Measurements from ENCODE around the gene SLC9A3.

DNA sequence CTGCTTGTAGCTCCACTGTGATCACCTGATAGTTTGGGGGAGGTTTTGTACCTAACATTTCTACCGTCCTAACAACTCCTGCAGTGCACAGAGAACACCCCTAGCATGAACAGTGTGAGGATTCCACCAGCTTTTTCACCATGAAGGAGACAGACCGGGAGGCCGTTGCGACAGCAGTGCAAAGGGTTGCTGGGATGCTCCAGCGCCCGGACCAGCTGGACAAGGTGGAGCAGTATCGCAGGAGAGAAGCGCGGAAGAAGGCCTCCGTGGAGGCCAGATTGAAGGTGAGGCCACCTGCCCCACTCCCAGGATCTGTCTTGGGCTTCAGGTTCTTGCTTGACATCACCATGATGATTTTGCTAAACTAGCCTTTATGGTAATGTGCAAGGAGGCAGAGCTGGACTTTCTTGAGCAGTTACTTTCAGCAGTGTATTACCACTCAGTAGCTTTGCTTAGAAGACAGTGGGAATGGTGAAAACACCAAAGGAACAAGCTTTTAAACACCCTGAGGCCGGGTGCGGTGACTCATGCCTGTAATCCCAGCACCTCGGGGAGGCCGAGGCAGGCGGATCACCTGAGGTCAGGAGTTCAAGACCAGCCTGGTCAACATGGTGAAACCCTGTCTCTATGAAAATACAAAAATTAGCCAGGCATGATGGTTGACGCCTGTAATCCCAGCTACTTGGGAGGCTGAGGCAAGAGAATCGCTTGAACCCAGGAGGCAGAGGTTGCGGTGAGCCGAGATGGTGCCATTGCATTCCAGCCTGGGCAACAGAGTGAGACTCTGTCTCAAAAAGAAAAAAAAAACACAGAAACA lies 78.0 kb downstream of the SLC9A3 start:
- TF ChIP-seq, protein P1, sequence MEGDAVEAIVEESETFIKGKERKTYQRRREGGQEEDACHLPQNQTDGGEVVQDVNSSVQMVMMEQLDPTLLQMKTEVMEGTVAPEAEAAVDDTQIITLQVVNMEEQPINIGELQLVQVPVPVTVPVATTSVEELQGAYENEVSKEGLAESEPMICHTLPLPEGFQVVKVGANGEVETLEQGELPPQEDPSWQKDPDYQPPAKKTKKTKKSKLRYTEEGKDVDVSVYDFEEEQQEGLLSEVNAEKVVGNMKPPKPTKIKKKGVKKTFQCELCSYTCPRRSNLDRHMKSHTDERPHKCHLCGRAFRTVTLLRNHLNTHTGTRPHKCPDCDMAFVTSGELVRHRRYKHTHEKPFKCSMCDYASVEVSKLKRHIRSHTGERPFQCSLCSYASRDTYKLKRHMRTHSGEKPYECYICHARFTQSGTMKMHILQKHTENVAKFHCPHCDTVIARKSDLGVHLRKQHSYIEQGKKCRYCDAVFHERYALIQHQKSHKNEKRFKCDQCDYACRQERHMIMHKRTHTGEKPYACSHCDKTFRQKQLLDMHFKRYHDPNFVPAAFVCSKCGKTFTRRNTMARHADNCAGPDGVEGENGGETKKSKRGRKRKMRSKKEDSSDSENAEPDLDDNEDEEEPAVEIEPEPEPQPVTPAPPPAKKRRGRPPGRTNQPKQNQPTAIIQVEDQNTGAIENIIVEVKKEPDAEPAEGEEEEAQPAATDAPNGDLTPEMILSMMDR (CRISPR knock-in tag; IDR thresholded peaks at IDR 0.05): no peak
- TF ChIP-seq, protein P2, sequence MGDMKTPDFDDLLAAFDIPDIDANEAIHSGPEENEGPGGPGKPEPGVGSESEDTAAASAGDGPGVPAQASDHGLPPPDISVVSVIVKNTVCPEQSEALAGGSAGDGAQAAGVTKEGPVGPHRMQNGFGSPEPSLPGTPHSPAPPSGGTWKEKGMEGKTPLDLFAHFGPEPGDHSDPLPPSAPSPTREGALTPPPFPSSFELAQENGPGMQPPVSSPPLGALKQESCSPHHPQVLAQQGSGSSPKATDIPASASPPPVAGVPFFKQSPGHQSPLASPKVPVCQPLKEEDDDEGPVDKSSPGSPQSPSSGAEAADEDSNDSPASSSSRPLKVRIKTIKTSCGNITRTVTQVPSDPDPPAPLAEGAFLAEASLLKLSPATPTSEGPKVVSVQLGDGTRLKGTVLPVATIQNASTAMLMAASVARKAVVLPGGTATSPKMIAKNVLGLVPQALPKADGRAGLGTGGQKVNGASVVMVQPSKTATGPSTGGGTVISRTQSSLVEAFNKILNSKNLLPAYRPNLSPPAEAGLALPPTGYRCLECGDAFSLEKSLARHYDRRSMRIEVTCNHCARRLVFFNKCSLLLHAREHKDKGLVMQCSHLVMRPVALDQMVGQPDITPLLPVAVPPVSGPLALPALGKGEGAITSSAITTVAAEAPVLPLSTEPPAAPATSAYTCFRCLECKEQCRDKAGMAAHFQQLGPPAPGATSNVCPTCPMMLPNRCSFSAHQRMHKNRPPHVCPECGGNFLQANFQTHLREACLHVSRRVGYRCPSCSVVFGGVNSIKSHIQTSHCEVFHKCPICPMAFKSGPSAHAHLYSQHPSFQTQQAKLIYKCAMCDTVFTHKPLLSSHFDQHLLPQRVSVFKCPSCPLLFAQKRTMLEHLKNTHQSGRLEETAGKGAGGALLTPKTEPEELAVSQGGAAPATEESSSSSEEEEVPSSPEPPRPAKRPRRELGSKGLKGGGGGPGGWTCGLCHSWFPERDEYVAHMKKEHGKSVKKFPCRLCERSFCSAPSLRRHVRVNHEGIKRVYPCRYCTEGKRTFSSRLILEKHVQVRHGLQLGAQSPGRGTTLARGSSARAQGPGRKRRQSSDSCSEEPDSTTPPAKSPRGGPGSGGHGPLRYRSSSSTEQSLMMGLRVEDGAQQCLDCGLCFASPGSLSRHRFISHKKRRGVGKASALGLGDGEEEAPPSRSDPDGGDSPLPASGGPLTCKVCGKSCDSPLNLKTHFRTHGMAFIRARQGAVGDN (CRISPR knock-in tag; IDR thresholded peaks at IDR 0.05): no peak
- TF ChIP-seq JUN (CRISPR knock-in tag; IDR thresholded peaks at IDR 0.05): no peak
- no peak for TF ChIP-seq TCF12 (IDR thresholded peaks at IDR 0.05)
- TF ChIP-seq TCF12 (CRISPR knock-in tag; IDR thresholded peaks at IDR 0.05): no peak
- no peak for TF ChIP-seq ZNF510 (CRISPR knock-in tag; IDR thresholded peaks at IDR 0.05; ENCODE audit: low read depth)
- no peak for TF ChIP-seq ZNF577 (CRISPR knock-in tag; IDR thresholded peaks at IDR 0.05; ENCODE audit: borderline replicate concordance, low read depth)

Data from HepG2 (cell line).